C4-2B (cell line): ENCODE measurements around the gene CFTR.

ENCODE experiments used
- ZFX ChIP-seq: fragments of 450-650 bp; IDR thresholded peaks from 2 replicates; pipeline ENCODE4 v1.6.1; 2017
- TF ChIP-seq, protein P1 (sequence below): fragments of 450-650 bp; conservative IDR thresholded peaks from 2 replicates; pipeline ENCODE4 v1.5.1; 2017; ENCODE audit warnings: mild to moderate bottlenecking

GRCh38 chr7:117531595-117532244 lies 51.9 kb downstream of the CFTR start:
- TF ChIP-seq, protein P1, sequence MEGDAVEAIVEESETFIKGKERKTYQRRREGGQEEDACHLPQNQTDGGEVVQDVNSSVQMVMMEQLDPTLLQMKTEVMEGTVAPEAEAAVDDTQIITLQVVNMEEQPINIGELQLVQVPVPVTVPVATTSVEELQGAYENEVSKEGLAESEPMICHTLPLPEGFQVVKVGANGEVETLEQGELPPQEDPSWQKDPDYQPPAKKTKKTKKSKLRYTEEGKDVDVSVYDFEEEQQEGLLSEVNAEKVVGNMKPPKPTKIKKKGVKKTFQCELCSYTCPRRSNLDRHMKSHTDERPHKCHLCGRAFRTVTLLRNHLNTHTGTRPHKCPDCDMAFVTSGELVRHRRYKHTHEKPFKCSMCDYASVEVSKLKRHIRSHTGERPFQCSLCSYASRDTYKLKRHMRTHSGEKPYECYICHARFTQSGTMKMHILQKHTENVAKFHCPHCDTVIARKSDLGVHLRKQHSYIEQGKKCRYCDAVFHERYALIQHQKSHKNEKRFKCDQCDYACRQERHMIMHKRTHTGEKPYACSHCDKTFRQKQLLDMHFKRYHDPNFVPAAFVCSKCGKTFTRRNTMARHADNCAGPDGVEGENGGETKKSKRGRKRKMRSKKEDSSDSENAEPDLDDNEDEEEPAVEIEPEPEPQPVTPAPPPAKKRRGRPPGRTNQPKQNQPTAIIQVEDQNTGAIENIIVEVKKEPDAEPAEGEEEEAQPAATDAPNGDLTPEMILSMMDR: no peak
- no peak for TF ChIP-seq ZFX
